GM12878 (cell line): Measurements from ENCODE around the gene SF3B6. TPM values are rescaled to one million over a fixed set of nuclear protein-coding genes. Genes with fewer than 3 reads are reported as not detected.

Experiments used
- ATAC-seq: fragments of 200-7000 bp; cut with Tn5 transposase; 3 replicates; pipeline ENCODE4 v1.9.1; 2020; ENCODE audit warnings: mild to moderate bottlenecking, moderate library complexity
- BruUV-seq: library from RNA; stranded (reverse); fragments of 400-500 nt; replicated peaks from 2 replicates; lab custom pipeline; 2021; lab: Mats Ljungman, UMichigan
- CTCF ChIA-PET: fragments of 300-600 bp; sonication (Branson Sonifier 250); formaldehyde crosslinking; extraction: SDS; loops from one replicate; lab custom pipeline; 2021; ENCODE audit warnings: inconsistent platforms; lab: Yijun Ruan, JAX
- POLR2A ChIA-PET: fragments of 350-600 bp; formaldehyde crosslinking; extraction: SDS; loops from one replicate; lab custom pipeline; 2021; ENCODE audit warnings: inconsistent platforms; lab: Charles Lee
- RAD21 ChIA-PET: fragments of 300-600 bp; sonication (Branson Sonifier 250); formaldehyde crosslinking; loops from one replicate; lab custom pipeline; 2023; ENCODE audit warnings: antibody characterized with exemption; ENCODE audit not compliant: unreplicated experiment; lab: Charles Lee
- SMC1A ChIA-PET: fragments of 300-600 bp; sonication (Branson Sonifier 250); formaldehyde crosslinking; loops from one replicate; lab custom pipeline; 2023; ENCODE audit not compliant: unreplicated experiment, uncharacterized antibody; lab: Charles Lee
- DNase-seq: peaks from one replicate; pipeline ENCODE4 v3.0.0-alpha.2; 2011; ENCODE audit warnings: low read depth, low spot score
- FAIRE-seq: peaks from 3 replicates; lab custom pipeline; 2011; peaks lifted over from hg19 to GRCh38; lab: Jason Lieb, UNC
- H2AFZ ChIP-seq: 2 replicates; pipeline ENCODE4 v1.6.0; 2011; ENCODE audit warnings: low read depth, low read length, control low read depth; ENCODE audit not compliant: control insufficient read depth
- H3K27ac ChIP-seq: 2 replicates; pipeline ENCODE4 v1.5.1; 2011; ENCODE audit warnings: control low read depth; ENCODE audit not compliant: control insufficient read depth, insufficient read depth
- H3K27me3 ChIP-seq, 2 experiments: replicated peaks in 1 of 2; 2 replicates each; pipeline versions ENCODE4 v1.6.0 to v1.6.1; 2011; ENCODE audit warnings: low read length in 1 of 2; ENCODE audit not compliant: control insufficient read depth in 2 of 2, insufficient read depth in 2 of 2
- H3K36me3 ChIP-seq, 2 experiments: 2 replicates each; pipeline ENCODE4 v1.5.1; 2011; ENCODE audit warnings: low read length in 1 of 2; ENCODE audit not compliant: control insufficient read depth in 2 of 2, insufficient read depth in 2 of 2
- H3K4me1 ChIP-seq: 2 replicates; pipeline ENCODE4 v1.6.1; 2011; ENCODE audit warnings: mild to moderate bottlenecking, low read length, moderate library complexity, mixed read lengths; ENCODE audit not compliant: control insufficient read depth, insufficient read depth
- H3K4me2 ChIP-seq: 2 replicates; pipeline ENCODE4 v1.6.0; 2011; ENCODE audit warnings: control low read depth; ENCODE audit not compliant: control insufficient read depth, insufficient read depth
- H3K4me3 ChIP-seq: fragments of 200-600 bp; sonication (generic); 2 replicates; pipeline ENCODE4 v1.5.1; 2016
- H3K79me2 ChIP-seq: 2 replicates; pipeline ENCODE4 v1.6.0; 2011; ENCODE audit warnings: low read length; ENCODE audit not compliant: control insufficient read depth, insufficient read depth
- H3K9ac ChIP-seq: 2 replicates; pipeline ENCODE4 v1.8.0; 2011; ENCODE audit warnings: low read length, control low read depth, mixed read lengths; ENCODE audit not compliant: control insufficient read depth, insufficient read depth
- H3K9me3 ChIP-seq: replicated peaks from 3 replicates; pipeline ENCODE4 v1.5.1; 2011; ENCODE audit warnings: mild to moderate bottlenecking, low read length; ENCODE audit not compliant: control insufficient read depth, insufficient read depth
- H4K20me1 ChIP-seq: 2 replicates; pipeline ENCODE4 v1.6.0; 2011; ENCODE audit not compliant: control insufficient read depth, insufficient read depth
- EGR1 ChIP-seq, 2 experiments: IDR thresholded peaks; 1 replicate in 1 of 2; 2 replicates in 1 of 2; pipeline ENCODE4 v1.6.1; 2011 to 2012; ENCODE audit warnings: low read depth in 2 of 2, low read length in 2 of 2, borderline replicate concordance in 1 of 2, mild to moderate bottlenecking in 1 of 2, moderate library complexity in 1 of 2
- ELK1 ChIP-seq: IDR thresholded peaks from 2 replicates; pipeline ENCODE4 v1.6.1; 2012; ENCODE audit warnings: low read depth, low read length, improper control_type of control experiment
- IRF5 ChIP-seq: fragments of 450-650 bp; IDR thresholded peaks from 2 replicates; pipeline ENCODE4 v1.6.1; 2017; ENCODE audit warnings: borderline replicate concordance
- JUNB ChIP-seq: IDR thresholded peaks from 2 replicates; pipeline ENCODE4 v1.6.1; 2016; ENCODE audit warnings: antibody characterized with exemption, mild to moderate bottlenecking
- JUND ChIP-seq: IDR thresholded peaks from 2 replicates; pipeline ENCODE4 v1.6.1; 2012; ENCODE audit warnings: low read depth, mild to moderate bottlenecking, low read length, improper control_type of control experiment, moderate library complexity
- MEF2A ChIP-seq: IDR thresholded peaks from 2 replicates; pipeline ENCODE4 v1.6.1; 2011; ENCODE audit warnings: low read depth, mild to moderate bottlenecking, low read length, moderate library complexity; ENCODE audit not compliant: insufficient read depth
- MTA2 ChIP-seq: fragments of 450-650 bp; IDR thresholded peaks from 2 replicates; pipeline ENCODE4 v1.6.1; 2016; ENCODE audit warnings: low read depth, mild to moderate bottlenecking, moderate library complexity
- NFXL1 ChIP-seq: fragments of 450-650 bp; IDR thresholded peaks from 2 replicates; pipeline ENCODE4 v1.6.1; 2017; ENCODE audit warnings: antibody characterized with exemption, mild to moderate bottlenecking, borderline replicate concordance
- RAD21 ChIP-seq: IDR thresholded peaks from 2 replicates; pipeline ENCODE4 v1.6.1; 2011; ENCODE audit warnings: mild to moderate bottlenecking, low read depth, low read length, moderate library complexity; ENCODE audit not compliant: insufficient read depth
- RELA ChIP-seq: fragments of 450-650 bp; IDR thresholded peaks from 2 replicates; pipeline ENCODE4 v1.8.0; 2014; ENCODE audit warnings: borderline replicate concordance; ENCODE audit not compliant: partially characterized antibody
- RUNX3 ChIP-seq: IDR thresholded peaks from 2 replicates; pipeline ENCODE4 v1.6.1; 2012; ENCODE audit warnings: low read length, inconsistent platforms
- STAT1 ChIP-seq: fragments of 450-650 bp; conservative IDR thresholded peaks from 2 replicates; pipeline ENCODE4 v1.6.1; 2014; ENCODE audit warnings: antibody characterized with exemption, mild to moderate bottlenecking
- TCF3 ChIP-seq: IDR thresholded peaks from 2 replicates; pipeline ENCODE4 v1.6.1; 2012; ENCODE audit warnings: low read depth, mild to moderate bottlenecking, low read length, borderline replicate concordance; ENCODE audit not compliant: insufficient read depth
- USF1 ChIP-seq: IDR thresholded peaks from 2 replicates; pipeline ENCODE4 v1.6.1; 2011; ENCODE audit warnings: borderline replicate concordance, low read depth, mild to moderate bottlenecking, moderate library complexity, mixed read lengths, low read length; ENCODE audit not compliant: insufficient read depth; ENCODE audit errors: extremely low read length
- ZNF384 ChIP-seq: IDR thresholded peaks from 2 replicates; pipeline ENCODE4 v1.6.1; 2012; ENCODE audit warnings: low read depth, mild to moderate bottlenecking, low read length, improper control_type of control experiment, borderline replicate concordance
- WGBS: methylation state at CpG from one replicate; pipeline ENCODE4 v1.1.6; 2016; ENCODE audit warnings: low lambda C conversion rate; ENCODE audit not compliant: insufficient replicate concordance, insufficient coverage; ENCODE audit errors: missing lambda C conversion rate; 5-methylcytosine and 5-hydroxymethylcytosine counted together
- in situ Hi-C: fragments of 300-500 bp; cut with MboI; formaldehyde crosslinking; loops from 9 replicates; pipeline ENCODE4 v1.14.3; 2018; ENCODE audit warnings: mixed read lengths
- intact Hi-C: fragments of 100-400 bp; cut with micrococcal nuclease; formaldehyde crosslinking; loops from one replicate; pipeline ENCODE4 v1.14.2; 2022; ENCODE audit not compliant: unreplicated experiment
- polyA plus RNA-seq, 11 experiments: library from polyadenylated mRNA; depleted of rRNA in 4 of 11; unstranded in 6 of 11; stranded (reverse) in 5 of 11; fragments of >200 nt; fragmentation: Nextera tagmentation in 4 of 11; fragmentation: Illumina TruSeq in 1 of 11; extraction: Ambion mirVana in 4 of 11; extraction: Trizol in 1 of 11; gene quantifications; 1 replicate in 1 of 11; 2 replicates in 10 of 11; pipeline versions ENCODE4 v1.2.1 to v1.2.3, GENCODE V29; 2011 to 2016; ENCODE audit warnings: inconsistent platforms in 2 of 11, missing spikeins in 2 of 11, low read depth in 1 of 11
- total RNA-seq, 4 experiments: library from RNA; depleted of rRNA in 3 of 4; stranded (reverse); fragments of >200 nt in 3 of 4; fragmentation: Illumina TruSeq in 1 of 4; extraction: Trizol in 1 of 4; gene quantifications; 2 replicates each; pipeline versions ENCODE4 v1.2.1 to v1.2.3, GENCODE V29; 2013 to 2021

Gene SF3B6
- total and polyA plus RNA-seq, 10 of the 15 experiments (the other 5 are each of a cell fraction or from before 2014, with no cell fraction given): 118 to 584 (median 270) TPM

- TF ChIP-seq MTA2: no peak
Observed at GRCh38 chr2:24022975-24023575, 53.1 kb downstream of the SF3B6 start (continued).

- no peaks in the 10 kb centered on the region for H3K79me2 ChIP-seq
- BruUV-seq: no TSS peak
- H3K9ac ChIP-seq: no peak overlapping the region
- no peak overlapping the region for H2AFZ ChIP-seq
- no peak for TF ChIP-seq ZNF384
- TF ChIP-seq TCF3: no peak
- no peak for TF ChIP-seq JUND
- TF ChIP-seq EGR1 (IDR thresholded peaks at IDR 0.05; ENCODE audit: borderline replicate concordance in 1 of 2, low read depth in 2 of 2, low read length in 2 of 2): no peak
- TF ChIP-seq USF1: no peak
- no peak for TF ChIP-seq RAD21
- TF ChIP-seq ELK1: no peak
- no peak for TF ChIP-seq NFXL1
- no peak for TF ChIP-seq RELA
- TF ChIP-seq STAT1: no peak
- TF ChIP-seq IRF5: no peak
- no peak for TF ChIP-seq MEF2A
- TF ChIP-seq RUNX3: no peak
- no peak for TF ChIP-seq JUNB
- SMC1A ChIA-PET: no interaction called here
- intact Hi-C loops: no loop called here
- RAD21 ChIA-PET: interaction anchor here (1.3 kb wide), 1 partner anchor 62 kb away, joined by 3 read pairs; the partner anchor contains the start of gene TP53I3
- H3K36me3 ChIP-seq: peaks cover 0 to 8% of the 10 kb centered on the region in 2 experiments; a peak in 3 of 4 replicates
- H3K4me2 ChIP-seq: no peak overlapping the region
- no peak overlapping the region for H3K27ac ChIP-seq
- DNase-seq (no peak), FAIRE-seq (no peak), ATAC-seq (no peak)
- no peak overlapping the region for H3K4me3 ChIP-seq
- no peaks in the 10 kb centered on the region for H3K4me1 ChIP-seq
- in situ Hi-C loops: no loop called here
- H3K9me3 ChIP-seq: no peaks in the 10 kb centered on the region
- POLR2A ChIA-PET: no interaction called here
- 87% methylated on average over 14 of the region's 14 CpGs for WGBS
- CTCF ChIA-PET: interaction anchor here (0.6 kb wide), 1 partner anchor 217 kb away, joined by 3 read pairs; no protein-coding TSS in a partner anchor
- no peaks in the 10 kb centered on the region for H4K20me1 ChIP-seq
- no peaks in the 10 kb centered on the region for H3K27me3 ChIP-seq
Observed at GRCh38 chr2:24022324-24022974, 53.7 kb downstream of the SF3B6 start.
